ENCODE data around the gene TMX3. TPM values are rescaled to one million over a fixed set of nuclear protein-coding genes. Genes with fewer than 3 reads are reported as not detected.

TMX3 gene
- total RNA-seq, 4 donors from 2014 or later, result 13.5 to 146 (median 44.7) TPM

- TF ChIP-seq CTCF (IDR thresholded peaks at IDR 0.05) (no peak), POLR2A (IDR thresholded peaks at IDR 0.05) (no peak), EP300 (IDR thresholded peaks at IDR 0.05; ENCODE audit: low read depth) (no peak), POLR2AphosphoS5 (IDR thresholded peaks at IDR 0.05) (no peak)
- Histone ChIP-seq H3K9me3 (no peaks in the 10 kb centered on the region), H3K4me1 (peaks cover 7 to 21% (median 16%) of the 10 kb centered on the region in 4 donors), H3K36me3 (peaks cover 0 to 35% (median 11%) of the 10 kb centered on the region in 4 donors), H3K27ac (no peak overlapping the region), H3K27me3 (no peaks in the 10 kb centered on the region), H3K4me3 (peak overlapping the region in 1 of 4 donors; percentile 95)
- DNase-seq, result no peak
- intact Hi-C loops (cut with DNase I; ENCODE audit: low total_unique reads), result no loop called here
- in situ Hi-C loops (cut with MboI; ENCODE audit: low pct_ligation_motif_present in 1 of 4, low pct_unique_long_range_greater_than_20kb in 1 of 4, low sequenced_read_pairs in 3 of 4), result loop anchor here in 1 of 4 donors (25.0 kb wide), 1 partner anchor 1724 kb away; no protein-coding TSS in a partner anchor
- 77 to 100% methylated on average over 1 to 4 of the region's 4 CpGs for WGBS, 2 donors (ENCODE audit: low coverage in 1 of 2)
Measured at GRCh38 chr18:68713131-68713530, 1.8 kb downstream of the TMX3 start.

- Histone ChIP-seq H3K36me3 (peaks cover 0 to 38% (median 11%) of the 10 kb centered on the region in 4 donors), H3K27ac (no peak overlapping the region), H3K9me3 (no peaks in the 10 kb centered on the region), H3K4me1 (peaks cover 0 to 7% (median 0%) of the 10 kb centered on the region in 4 donors), H3K27me3 (no peaks in the 10 kb centered on the region), H3K4me3 (no peak overlapping the region)
- intact Hi-C loops (cut with DNase I; ENCODE audit: low total_unique reads) (no loop called here), in situ Hi-C loops (cut with MboI; ENCODE audit: low pct_ligation_motif_present in 1 of 4, low pct_unique_long_range_greater_than_20kb in 1 of 4, low sequenced_read_pairs in 3 of 4) (loop anchor here in 1 of 4 donors (25.0 kb wide), 1 partner anchor 1730 kb away; no protein-coding TSS in a partner anchor)
- DNase-seq, result no peak
- WGBS, 2 donors (ENCODE audit: low coverage in 1 of 2), result 92 to 93% methylated on average over 1 to 2 of the region's 2 CpGs
- no peak for TF ChIP-seq EP300 (IDR thresholded peaks at IDR 0.05; ENCODE audit: low read depth)
Measured at GRCh38 chr18:68707646-68708045, 7.3 kb downstream of the TMX3 start.

GRCh38 chr18:68705119-68705518 is 9.8 kb downstream of the TMX3 start:
- in situ Hi-C loops (cut with MboI; ENCODE audit: low pct_ligation_motif_present in 1 of 4, low pct_unique_long_range_greater_than_20kb in 1 of 4, low sequenced_read_pairs in 3 of 4), result loop anchor here in 1 of 4 donors (25.0 kb wide), 1 partner anchor 1732 kb away; no protein-coding TSS in a partner anchor

GRCh38 chr18:68703326-68703725 is 11.6 kb downstream of the TMX3 start:
- Histone ChIP-seq H3K36me3 (peaks cover 0 to 22% (median 0%) of the 10 kb centered on the region in 4 donors), H3K4me1 (no peaks in the 10 kb centered on the region), H3K4me3 (no peak overlapping the region), H3K9me3 (no peaks in the 10 kb centered on the region), H3K27me3 (no peaks in the 10 kb centered on the region), H3K27ac (no peak overlapping the region)
- intact Hi-C loops (cut with DNase I; ENCODE audit: low total_unique reads), result no loop called here
- TF ChIP-seq POLR2A (IDR thresholded peaks at IDR 0.05) (no peak), CTCF (IDR thresholded peaks at IDR 0.05) (no peak), EP300 (IDR thresholded peaks at IDR 0.05; ENCODE audit: low read depth) (no peak), POLR2AphosphoS5 (IDR thresholded peaks at IDR 0.05) (no peak)
- WGBS, 2 donors (ENCODE audit: low coverage in 1 of 2), result 69 to 82% methylated on average over 3 of the region's 3 CpGs
- DNase-seq, result no peak
- in situ Hi-C loops (cut with MboI; ENCODE audit: low pct_ligation_motif_present in 1 of 4, low pct_unique_long_range_greater_than_20kb in 1 of 4, low sequenced_read_pairs in 3 of 4), result loop anchor here in 1 of 4 donors (25.0 kb wide), 1 partner anchor 1734 kb away; no protein-coding TSS in a partner anchor

More at GRCh38 chr18:68705119-68705518, 9.8 kb downstream of the TMX3 start:
- WGBS, 2 donors (ENCODE audit: low coverage in 1 of 2), result 73 to 75% methylated on average over 1 of the region's 1 CpG
- Histone ChIP-seq H3K27me3 (no peaks in the 10 kb centered on the region), H3K4me1 (peaks cover 0 to 4% (median 0%) of the 10 kb centered on the region in 4 donors), H3K27ac (no peak overlapping the region), H3K9me3 (no peaks in the 10 kb centered on the region), H3K36me3 (peaks cover 0 to 27% (median 7%) of the 10 kb centered on the region in 4 donors), H3K4me3 (no peak overlapping the region)
- intact Hi-C loops (cut with DNase I; ENCODE audit: low total_unique reads), result no loop called here
- no peak for TF ChIP-seq POLR2A (IDR thresholded peaks at IDR 0.05)
- no peak for TF ChIP-seq EP300 (IDR thresholded peaks at IDR 0.05; ENCODE audit: low read depth)
- TF ChIP-seq POLR2AphosphoS5 (IDR thresholded peaks at IDR 0.05), result no peak
- no peak for TF ChIP-seq CTCF (IDR thresholded peaks at IDR 0.05)
- no peak for DNase-seq

All from transverse colon (tissue), 4 donors.